ENCODE data around the gene GMDS.

- no peak for TF ChIP-seq CTCF (IDR thresholded peaks at IDR 0.05; ENCODE audit: low read depth, low read length)
- no peak for TF ChIP-seq EZH2phosphoT487 (IDR thresholded peaks at IDR 0.05; ENCODE audit: low read depth)
These were observed 54.6 kb downstream of the GMDS start for GRCh38 chr6:2190661-2191389.

Data from OCI-LY3 (cell line).